Measurements from ENCODE around the gene PRRG2. TPM values are rescaled to one million over a fixed set of nuclear protein-coding genes. Genes with fewer than 3 reads are reported as not detected.
A peak's percentile ranks its signal among the peaks of the same experiment; 100 is the strongest.

The PRRG2 gene
- total RNA-seq, 2 donors from 2014 or later = 2.6 to 4.9 TPM

DNA sequence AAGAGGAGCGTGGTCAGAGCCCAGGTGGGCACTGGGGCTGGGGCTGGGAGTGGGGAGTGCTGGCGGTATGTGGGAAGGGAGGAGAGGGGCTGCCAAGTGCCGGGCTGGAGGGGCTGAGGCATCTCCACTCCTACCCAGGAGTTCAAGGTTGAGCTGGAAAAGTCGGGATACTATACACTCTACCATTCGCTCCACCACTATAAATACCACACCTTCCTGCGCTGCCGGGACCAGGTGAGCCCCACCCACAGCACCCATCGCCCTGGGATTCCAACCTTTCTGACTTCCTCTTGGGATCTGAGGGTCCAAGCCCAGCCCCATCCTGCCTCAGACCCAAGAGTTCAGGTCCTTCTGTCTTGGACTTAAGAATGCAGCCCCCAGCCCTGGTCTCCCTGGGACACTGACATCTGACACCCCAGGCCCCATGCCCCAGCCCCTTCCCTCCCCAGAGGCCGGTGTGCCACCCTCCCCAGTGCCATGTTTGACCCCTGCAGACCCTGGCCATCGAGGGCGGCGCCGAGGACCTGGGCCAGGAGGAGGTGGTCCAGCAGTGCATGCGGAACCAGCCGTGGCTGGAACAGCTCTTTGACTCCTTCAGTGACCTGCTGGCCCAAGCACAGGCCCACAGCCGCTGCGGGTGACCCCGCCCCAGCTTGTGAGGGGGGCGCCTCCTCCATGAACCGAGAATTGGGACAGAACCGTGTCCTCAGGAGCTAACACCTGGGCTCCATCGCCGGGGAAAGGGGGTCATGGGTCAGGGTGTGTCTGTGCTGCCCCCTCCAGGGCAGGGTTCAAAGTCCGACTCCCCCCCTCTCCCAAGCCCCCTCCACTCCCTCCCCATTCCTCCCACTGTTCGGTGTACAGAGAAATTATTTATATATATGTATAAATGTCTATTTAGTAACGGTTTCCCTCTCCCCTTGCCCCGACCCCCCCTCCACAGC, 44.1 kb downstream of the PRRG2 start:
- 84 to 89% methylated on average over 22 to 27 of the region's 27 CpGs for WGBS, 2 donors
- DNase-seq (no peak), ATAC-seq (no peak)
- H3K4me1 ChIP-seq = no peaks in the 10 kb centered on the region
- no peak overlapping the region for H3K4me3 ChIP-seq
- no peaks in the 10 kb centered on the region for H3K27me3 ChIP-seq
- TF ChIP-seq, protein P1, sequence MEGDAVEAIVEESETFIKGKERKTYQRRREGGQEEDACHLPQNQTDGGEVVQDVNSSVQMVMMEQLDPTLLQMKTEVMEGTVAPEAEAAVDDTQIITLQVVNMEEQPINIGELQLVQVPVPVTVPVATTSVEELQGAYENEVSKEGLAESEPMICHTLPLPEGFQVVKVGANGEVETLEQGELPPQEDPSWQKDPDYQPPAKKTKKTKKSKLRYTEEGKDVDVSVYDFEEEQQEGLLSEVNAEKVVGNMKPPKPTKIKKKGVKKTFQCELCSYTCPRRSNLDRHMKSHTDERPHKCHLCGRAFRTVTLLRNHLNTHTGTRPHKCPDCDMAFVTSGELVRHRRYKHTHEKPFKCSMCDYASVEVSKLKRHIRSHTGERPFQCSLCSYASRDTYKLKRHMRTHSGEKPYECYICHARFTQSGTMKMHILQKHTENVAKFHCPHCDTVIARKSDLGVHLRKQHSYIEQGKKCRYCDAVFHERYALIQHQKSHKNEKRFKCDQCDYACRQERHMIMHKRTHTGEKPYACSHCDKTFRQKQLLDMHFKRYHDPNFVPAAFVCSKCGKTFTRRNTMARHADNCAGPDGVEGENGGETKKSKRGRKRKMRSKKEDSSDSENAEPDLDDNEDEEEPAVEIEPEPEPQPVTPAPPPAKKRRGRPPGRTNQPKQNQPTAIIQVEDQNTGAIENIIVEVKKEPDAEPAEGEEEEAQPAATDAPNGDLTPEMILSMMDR (IDR thresholded peaks at IDR 0.05) = no peak
- no peak for TF ChIP-seq POLR2A (IDR thresholded peaks at IDR 0.05)
- no peak overlapping the region for H3K27ac ChIP-seq
- peaks cover 0 to 8% of the 10 kb centered on the region in 2 donors for H3K36me3 ChIP-seq (replicated peaks in 1 of 2; ENCODE audit: insufficient read depth in 1 of 2, low read depth in 2 of 2)
- intact Hi-C loops (cut with DNase I) = no loop called here
- H3K9me3 ChIP-seq = no peaks in the 10 kb centered on the region

GRCh38 chr19:49626226-49626625, 45.1 kb downstream of the PRRG2 start:
- intact Hi-C loops (cut with DNase I) = no loop called here
- no peak for ATAC-seq
- H3K4me3 ChIP-seq = no peak overlapping the region

DNA sequence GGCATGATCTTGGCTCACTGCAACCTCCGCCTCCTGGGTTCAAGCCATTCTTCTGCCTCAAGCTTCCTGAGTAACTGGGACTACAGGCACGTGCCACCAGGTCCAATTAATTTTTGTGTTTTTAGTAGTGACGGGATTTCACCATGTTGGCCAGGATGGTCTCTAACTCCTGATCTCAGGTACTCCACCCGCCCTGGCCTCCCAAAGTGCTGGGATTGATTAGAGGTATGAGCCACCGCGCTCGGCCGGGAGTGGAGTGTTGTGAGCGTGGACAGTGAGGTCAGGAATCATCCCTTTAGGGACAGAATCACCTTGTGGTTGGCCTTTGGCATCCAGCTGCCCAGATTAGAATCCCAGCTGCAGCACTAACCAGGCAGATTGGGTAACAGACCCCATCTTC, 48.5 kb downstream of the PRRG2 start:
- no peaks in the 10 kb centered on the region for H3K9me3 ChIP-seq
- DNase-seq = no peak
- no peak overlapping the region for H3K27ac ChIP-seq
- no peak for ATAC-seq
- no peak for TF ChIP-seq POLR2A (IDR thresholded peaks at IDR 0.05)
- TF ChIP-seq, protein P1 (IDR thresholded peaks at IDR 0.05) = no peak
- H3K4me3 ChIP-seq = no peak overlapping the region
- H3K27me3 ChIP-seq = no peaks in the 10 kb centered on the region
- H3K4me1 ChIP-seq = peaks cover 15% of the 10 kb centered on the region
- H3K36me3 ChIP-seq (replicated peaks in 1 of 2; ENCODE audit: insufficient read depth in 1 of 2, low read depth in 2 of 2) = peaks cover 0 to 7% of the 10 kb centered on the region in 2 donors
- 92 to 93% methylated on average over 8 to 9 of the region's 9 CpGs for WGBS, 2 donors
- intact Hi-C loops (cut with DNase I) = no loop called here

More at GRCh38 chr19:49626226-49626625, 45.1 kb downstream of the PRRG2 start:
- peaks cover 7% of the 10 kb centered on the region for H3K4me1 ChIP-seq
- no peaks in the 10 kb centered on the region for H3K9me3 ChIP-seq
- no peak for DNase-seq
- H3K27me3 ChIP-seq = no peaks in the 10 kb centered on the region
- TF ChIP-seq, protein P1 (IDR thresholded peaks at IDR 0.05) = no peak
- no peak for TF ChIP-seq POLR2A (IDR thresholded peaks at IDR 0.05)
- WGBS, 2 donors = 87 to 90% methylated on average over 9 to 11 of the region's 11 CpGs
- H3K27ac ChIP-seq = no peak overlapping the region
- H3K36me3 ChIP-seq (replicated peaks in 1 of 2; ENCODE audit: insufficient read depth in 1 of 2, low read depth in 2 of 2) = peaks cover 0 to 7% of the 10 kb centered on the region in 2 donors

- TF ChIP-seq POLR2A (IDR thresholded peaks at IDR 0.05) = no peak
- TF ChIP-seq, protein P1 (IDR thresholded peaks at IDR 0.05) = no peak
- Histone ChIP-seq H3K36me3 (replicated peaks in 1 of 2; ENCODE audit: insufficient read depth in 1 of 2, low read depth in 2 of 2) (peaks cover 0 to 5% of the 10 kb centered on the region in 2 donors), H3K27ac (peak overlapping the region in 3 of 4 donors; percentile 55 to 71 (median 69)), H3K9me3 (no peaks in the 10 kb centered on the region), H3K4me1 (peaks cover 15% of the 10 kb centered on the region), H3K4me3 (no peak overlapping the region), H3K27me3 (no peaks in the 10 kb centered on the region)
- 21 to 28% methylated on average over 8 to 9 of the region's 9 CpGs for WGBS, 2 donors
- DNase-seq = peak in 2 of 4 donors; percentile 35 to 55
- intact Hi-C loops (cut with DNase I) = no loop called here
- peak; percentile 69 for ATAC-seq
Measured at GRCh38 chr19:49631014-49631588, 50.0 kb downstream of the PRRG2 start.

Measured in body of pancreas (tissue), 4 donors.